ENCODE data around the gene AKAP13.
A peak's percentile ranks its signal among the peaks of the same experiment; 100 is the strongest.

AKAP13 gene

GRCh38 chr15:85598219-85598618 lies 217.8 kb downstream of the AKAP13 start:
- DNase-seq (ENCODE audit: low spot score), result no peak

- no peak for DNase-seq (ENCODE audit: low spot score)
These were observed 218.5 kb downstream of the AKAP13 start for GRCh38 chr15:85598718-85599398.

GRCh38 chr15:85600001-85600400 lies 219.6 kb downstream of the AKAP13 start:
- DNase-seq (ENCODE audit: low spot score), result no peak

- no peak for DNase-seq (ENCODE audit: low spot score)
These were observed 222.8 kb downstream of the AKAP13 start for GRCh38 chr15:85603160-85603559.

GRCh38 chr15:85603703-85604102 lies 223.3 kb downstream of the AKAP13 start:
- DNase-seq (ENCODE audit: low spot score), result no peak

GRCh38 chr15:85604194-85604593 lies 223.8 kb downstream of the AKAP13 start:
- DNase-seq (ENCODE audit: low spot score), result no peak

- DNase-seq (ENCODE audit: low spot score), result no peak
These were observed 226.3 kb downstream of the AKAP13 start for GRCh38 chr15:85606738-85607137.

- DNase-seq (ENCODE audit: low spot score), result no peak
These were observed 226.9 kb downstream of the AKAP13 start for GRCh38 chr15:85607141-85607806.

- no peak for DNase-seq (ENCODE audit: low spot score)
These were observed 227.4 kb downstream of the AKAP13 start for GRCh38 chr15:85607842-85608241.

GRCh38 chr15:85609492-85609891 lies 229.1 kb downstream of the AKAP13 start:
- DNase-seq (ENCODE audit: low spot score), result no peak

GRCh38 chr15:85611361-85611760 lies 231.0 kb downstream of the AKAP13 start:
- DNase-seq (ENCODE audit: low spot score), result no peak

- DNase-seq (ENCODE audit: low spot score), result no peak
These were observed 233.7 kb downstream of the AKAP13 start for GRCh38 chr15:85614059-85614458.

GRCh38 chr15:85615930-85616329 lies 235.5 kb downstream of the AKAP13 start:
- no peak for DNase-seq (ENCODE audit: low spot score)

GRCh38 chr15:85616549-85617110 lies 236.2 kb downstream of the AKAP13 start:
- DNase-seq (ENCODE audit: low spot score), result no peak

- DNase-seq (ENCODE audit: low spot score), result no peak
These were observed 237.8 kb downstream of the AKAP13 start for GRCh38 chr15:85618228-85618505.

- peak; percentile 66 for DNase-seq (ENCODE audit: low spot score)
These were observed 238.6 kb downstream of the AKAP13 start for GRCh38 chr15:85618956-85619491.

GRCh38 chr15:85619992-85620689 lies 239.7 kb downstream of the AKAP13 start:
- DNase-seq (ENCODE audit: low spot score), result no peak

GRCh38 chr15:85620690-85621049 lies 240.3 kb downstream of the AKAP13 start:
- DNase-seq (ENCODE audit: low spot score), result no peak

GRCh38 chr15:85621094-85621493 lies 240.7 kb downstream of the AKAP13 start:
- DNase-seq (ENCODE audit: low spot score), result no peak

GRCh38 chr15:85622221-85622831 lies 241.9 kb downstream of the AKAP13 start:
- no peak for DNase-seq (ENCODE audit: low spot score)

GRCh38 chr15:85623315-85624049 lies 243.1 kb downstream of the AKAP13 start:
- DNase-seq (ENCODE audit: low spot score), result no peak

- no peak for DNase-seq (ENCODE audit: low spot score)
These were observed 243.9 kb downstream of the AKAP13 start for GRCh38 chr15:85624291-85624801.
